ENCODE data around the gene ZMIZ1.

GRCh38 chr10:79165070-79165778 is 96.5 kb downstream of the ZMIZ1 start:
- TF ChIP-seq POLR2A (IDR thresholded peaks at IDR 0.05): no peak
- TF ChIP-seq CTCF (IDR thresholded peaks at IDR 0.05 in 4 of 5, conservative IDR thresholded peaks at IDR 0.05 in 1 of 5): no peak

All from gastrocnemius medialis (tissue), 4 donors.